Peyer's patch (tissue), 4 donors: Measurements from ENCODE around the gene CYP2J2.

Source experiments
- CTCF ChIP-seq, 6 experiments: fragments of 450-650 bp in 4 of 6; fragments of 200-600 bp in 2 of 6; sonication (generic) in 1 of 6; IDR thresholded peaks; one replicate each; pipeline ENCODE4 v1.5.1; 2017 to 2019; ENCODE audit warnings: antibody characterized with exemption in 6 of 6, mild to moderate bottlenecking in 3 of 6, moderate library complexity in 1 of 6
- POLR2A ChIP-seq, 2 donors: fragments of 450-650 bp; IDR thresholded peaks; one replicate each; pipeline ENCODE4 v1.5.1; 2017; ENCODE audit warnings: antibody characterized with exemption in 2 of 2, mild to moderate bottlenecking in 2 of 2, moderate library complexity in 2 of 2

GRCh38 chr1:59879996-59880505, 46.5 kb downstream of the CYP2J2 start:
- TF ChIP-seq CTCF (IDR thresholded peaks at IDR 0.05) = no peak
- TF ChIP-seq POLR2A (IDR thresholded peaks at IDR 0.05) = no peak
